Tibial artery (tissue), 4 donors: ENCODE data around the gene CHMP4A.

Experiments
- DNase-seq, 2 donors: peaks; one replicate each; pipeline ENCODE4 v3.0.0-alpha.2; 2019
- H3K27ac ChIP-seq, 2 donors: fragments of 200-600 bp; sonication (generic) in 1 of 2; 1 replicate in 1 of 2; 2 replicates in 1 of 2; pipeline ENCODE4 v1.5.1; 2018 to 2019; ENCODE audit warnings: mild to moderate bottlenecking in 1 of 2
- H3K27me3 ChIP-seq, 2 donors: fragments of 200-600 bp; sonication (generic) in 1 of 2; one replicate each; pipeline versions ENCODE4 v1.5.1 to v1.6.0; 2016 to 2019
- H3K36me3 ChIP-seq, 3 donors: fragments of 200-600 bp; sonication (generic) in 2 of 3; one replicate each; pipeline ENCODE4 v1.5.1; 2016 to 2019; ENCODE audit warnings: mild to moderate bottlenecking in 2 of 3
- H3K4me1 ChIP-seq, 4 donors: fragments of 200-600 bp; sonication (generic) in 2 of 4; 1 replicate in 3 of 4; 2 replicates in 1 of 4; pipeline ENCODE4 v1.5.1; 2016 to 2019
- H3K4me3 ChIP-seq, 2 donors: fragments of 200-600 bp; sonication (generic) in 1 of 2; 1 replicate in 1 of 2; 2 replicates in 1 of 2; pipeline ENCODE4 v1.5.1; 2018 to 2019; ENCODE audit warnings: mild to moderate bottlenecking in 2 of 2
- H3K9me3 ChIP-seq, 3 donors: fragments of 200-600 bp; sonication (generic) in 1 of 3; one replicate each; pipeline ENCODE4 v1.5.1; 2016 to 2019
- CTCF ChIP-seq, 2 experiments: fragments of 200-600 bp in 1 of 2; fragments of 450-650 bp in 1 of 2; IDR thresholded peaks; one replicate each; pipeline ENCODE4 v1.5.1; 2017 to 2019; ENCODE audit warnings: antibody characterized with exemption in 2 of 2, mild to moderate bottlenecking in 1 of 2, moderate library complexity in 1 of 2
- intact Hi-C: fragments of 100-400 bp; cut with DNase I; formaldehyde crosslinking; loops from one replicate; pipeline ENCODE4 v1.15.0; 2023; ENCODE audit warnings: low total_unique reads

Gene CHMP4A

GRCh38 chr14:24182110-24182882 lies 31.0 kb downstream of the CHMP4A start:
- Histone ChIP-seq H3K36me3 (peaks cover 47 to 99% (median 78%) of the 10 kb centered on the region in 3 donors), H3K27ac (no peak overlapping the region), H3K4me1 (peaks cover 0 to 4% (median under 1%) of the 10 kb centered on the region in 4 donors), H3K9me3 (no peaks in the 10 kb centered on the region), H3K4me3 (no peak overlapping the region), H3K27me3 (no peaks in the 10 kb centered on the region)
- intact Hi-C loops: no loop called here
- DNase-seq: no peak
- TF ChIP-seq CTCF (IDR thresholded peaks at IDR 0.05): no peak

DNA sequence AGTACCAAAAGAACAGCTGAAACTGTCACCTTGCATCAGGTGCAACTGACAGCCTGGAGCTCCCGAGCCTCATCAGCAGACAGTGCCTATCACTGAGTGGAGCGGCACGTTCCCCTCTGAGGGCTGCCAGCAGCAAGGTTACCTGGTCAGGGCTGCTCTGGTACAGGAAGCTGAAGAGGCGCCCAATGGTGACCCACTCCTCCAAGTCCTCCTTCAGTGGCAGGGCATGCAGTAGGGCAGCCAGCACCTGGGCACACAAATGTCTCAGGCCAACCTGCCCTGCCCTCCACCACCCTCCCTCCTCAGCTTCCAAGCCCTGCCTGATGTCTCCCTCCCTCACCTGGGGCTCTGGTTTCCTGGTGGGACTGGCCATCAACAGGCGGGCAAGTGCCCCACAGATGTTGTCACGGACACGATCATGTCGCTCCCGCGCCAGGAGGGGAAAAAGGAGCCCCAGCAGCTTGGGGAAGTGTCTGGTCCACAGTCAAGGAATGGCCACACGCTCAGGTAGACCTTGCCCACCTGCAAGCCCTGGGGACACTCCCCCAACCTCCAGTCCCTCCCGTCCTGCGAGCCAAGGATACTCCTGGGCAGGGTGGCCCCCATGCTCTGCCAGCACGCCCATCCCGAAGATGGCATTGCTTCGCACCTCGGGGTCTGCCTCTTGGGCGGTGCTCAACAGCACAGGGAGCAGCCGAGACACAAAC lies 31.8 kb downstream of the CHMP4A start:
- Histone ChIP-seq H3K4me1 (no peaks in the 10 kb centered on the region), H3K4me3 (no peak overlapping the region), H3K9me3 (no peaks in the 10 kb centered on the region), H3K27me3 (no peaks in the 10 kb centered on the region), H3K27ac (no peak overlapping the region), H3K36me3 (peaks cover 46 to 100% (median 80%) of the 10 kb centered on the region in 3 donors)
- intact Hi-C loops: no loop called here
- TF ChIP-seq CTCF (IDR thresholded peaks at IDR 0.05): no peak
- no peak for DNase-seq

- TF ChIP-seq CTCF (IDR thresholded peaks at IDR 0.05): no peak
- H3K36me3 ChIP-seq: peaks cover 32 to 91% (median 68%) of the 10 kb centered on the region in 3 donors
- no peak overlapping the region for H3K27ac ChIP-seq
- H3K4me3 ChIP-seq: no peak overlapping the region
- H3K4me1 ChIP-seq: no peaks in the 10 kb centered on the region
- intact Hi-C loops: no loop called here
- no peaks in the 10 kb centered on the region for H3K27me3 ChIP-seq
- no peaks in the 10 kb centered on the region for H3K9me3 ChIP-seq
- DNase-seq: no peak
Observed at GRCh38 chr14:24179961-24180796, 33.1 kb downstream of the CHMP4A start.

DNA sequence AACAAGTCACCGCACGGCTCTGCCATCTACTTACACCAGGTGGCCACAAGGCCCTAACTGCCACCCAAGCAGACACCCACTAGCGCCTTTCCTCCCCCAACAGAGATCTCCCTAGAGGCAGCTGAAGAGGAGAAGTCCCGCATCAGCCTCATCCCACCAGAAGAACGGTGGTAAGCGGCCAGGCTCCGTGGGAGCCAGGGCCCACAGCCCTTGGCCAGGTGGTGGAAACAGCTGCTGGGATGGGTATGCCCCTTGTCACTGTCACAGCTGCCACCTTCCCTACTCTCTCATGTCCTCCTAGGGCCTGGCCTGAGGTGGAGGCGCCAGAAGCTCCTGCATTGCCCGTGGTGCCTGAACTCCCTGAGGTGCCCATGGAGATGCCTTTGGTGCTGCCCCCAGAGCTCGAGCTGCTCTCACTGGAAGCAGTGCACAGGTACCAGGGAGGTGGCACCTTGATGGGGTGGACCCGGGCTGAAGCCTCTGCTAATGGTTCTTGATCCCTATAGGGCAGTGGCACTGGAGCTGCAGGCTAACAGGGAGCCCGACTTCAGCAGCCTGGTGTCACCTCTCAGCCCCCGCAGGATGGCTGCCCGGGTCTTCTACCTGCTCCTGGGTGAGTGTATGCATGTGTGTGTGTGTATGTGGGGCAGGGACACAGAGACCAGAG lies 33.9 kb downstream of the CHMP4A start:
- intact Hi-C loops: no loop called here
- Histone ChIP-seq H3K4me1 (no peaks in the 10 kb centered on the region), H3K27me3 (no peaks in the 10 kb centered on the region), H3K4me3 (no peak overlapping the region), H3K27ac (no peak overlapping the region), H3K36me3 (peaks cover 25 to 83% (median 61%) of the 10 kb centered on the region in 3 donors), H3K9me3 (no peaks in the 10 kb centered on the region)
- DNase-seq: no peak
- TF ChIP-seq CTCF (IDR thresholded peaks at IDR 0.05): no peak
